K562 (cell line): Measurements from ENCODE around the gene UBR3. TPM values are rescaled to one million over a fixed set of nuclear protein-coding genes. Genes with fewer than 3 reads are reported as not detected.

Source experiments
- AFF1 ChIP-seq, 2 experiments: fragments of 450-650 bp; IDR thresholded peaks; 2 replicates each; pipeline ENCODE4 v1.6.1; 2018; ENCODE audit warnings: mild to moderate bottlenecking in 2 of 2, low read depth in 1 of 2; ENCODE audit not compliant: partially characterized antibody in 2 of 2
- ATF7 ChIP-seq: fragments of 450-650 bp; IDR thresholded peaks from 2 replicates; pipeline ENCODE4 v1.7.1; 2014; ENCODE audit warnings: mild to moderate bottlenecking, moderate library complexity
- BDP1 ChIP-seq: IDR thresholded peaks from 3 replicates; pipeline ENCODE4 v1.6.1; 2011; ENCODE audit not compliant: insufficient read length, insufficient read depth
- CBX3 ChIP-seq, 2 experiments: IDR thresholded peaks; 1 replicate in 1 of 2; 2 replicates in 1 of 2; pipeline ENCODE4 v1.6.1; 2012; ENCODE audit warnings: inconsistent platforms in 2 of 2, low read length in 2 of 2, borderline replicate concordance in 1 of 2, control low read depth in 1 of 2
- ELK1 ChIP-seq: sonication (generic); formaldehyde crosslinking; IDR thresholded peaks from 2 replicates; pipeline ENCODE4 v1.8.1; 2022; ENCODE audit warnings: missing genetic modification reagents
- EP300 ChIP-seq: IDR thresholded peaks from 2 replicates; pipeline ENCODE4 v1.6.1; 2012; ENCODE audit warnings: low read length, improper control_type of control experiment
- KDM5B ChIP-seq: fragments of 200-600 bp; sonication (generic); IDR thresholded peaks from 2 replicates; pipeline ENCODE4 v1.6.1; 2012; ENCODE audit warnings: low read depth, mild to moderate bottlenecking, moderate library complexity, low read length, control low read depth, inconsistent platforms; ENCODE audit not compliant: insufficient replicate concordance
- NFATC3 ChIP-seq: fragments of 450-650 bp; IDR thresholded peaks from 2 replicates; pipeline ENCODE4 v1.6.1; 2017; ENCODE audit warnings: mild to moderate bottlenecking
- NRF1 ChIP-seq, 2 experiments: fragments of 450-650 bp; IDR thresholded peaks in 1 of 2; conservative IDR thresholded peaks in 1 of 2; 2 replicates each; pipeline ENCODE4 v1.6.1; 2014; ENCODE audit warnings: mild to moderate bottlenecking in 2 of 2
- POLR3A ChIP-seq: IDR thresholded peaks from 2 replicates; pipeline ENCODE4 v1.6.1; 2011; ENCODE audit warnings: borderline replicate concordance, mild to moderate bottlenecking, moderate library complexity; ENCODE audit not compliant: insufficient read length, insufficient read depth; ENCODE audit errors: extremely low read depth
- RNF2 ChIP-seq: sonication (generic); IDR thresholded peaks from 2 replicates; pipeline ENCODE4 v1.6.1; 2016
- SIN3A ChIP-seq, 2 experiments: fragments of 150-350 bp in 1 of 2; IDR thresholded peaks; 2 replicates each; pipeline ENCODE4 v1.6.1; 2011 to 2016; ENCODE audit warnings: borderline replicate concordance in 2 of 2, low read depth in 2 of 2, low read length in 2 of 2, mild to moderate bottlenecking in 2 of 2, moderate library complexity in 2 of 2; ENCODE audit not compliant: control insufficient read depth in 1 of 2
- SMARCC2 ChIP-seq: fragments of 450-650 bp; IDR thresholded peaks from 2 replicates; pipeline ENCODE4 v1.6.1; 2017; ENCODE audit warnings: antibody characterized with exemption, moderate library complexity, mild to moderate bottlenecking, low read depth
- SP1 ChIP-seq: sonication (generic); formaldehyde crosslinking; IDR thresholded peaks from 2 replicates; pipeline ENCODE4 v1.8.1; 2022; ENCODE audit warnings: mild to moderate bottlenecking, missing genetic modification reagents
- STAT6 ChIP-seq: sonication (generic); formaldehyde crosslinking; IDR thresholded peaks from 2 replicates; pipeline ENCODE4 v1.8.1; 2023; ENCODE audit warnings: mild to moderate bottlenecking, missing genetic modification reagents
- TAF15 ChIP-seq: fragments of 200-400 bp; formaldehyde crosslinking; IDR thresholded peaks from 2 replicates; pipeline ENCODE4 v1.6.1; 2017; ENCODE audit warnings: mild to moderate bottlenecking, low read depth, low read length, moderate library complexity
- TEAD2 ChIP-seq: fragments of 450-650 bp; IDR thresholded peaks from 2 replicates; pipeline ENCODE4 v1.6.1; 2016; ENCODE audit warnings: missing genetic modification characterization, control low read depth, missing compliant biosample characterization
- ZNF121 ChIP-seq: sonication (generic); formaldehyde crosslinking; conservative IDR thresholded peaks from 2 replicates; pipeline ENCODE4 v1.8.0; 2022; ENCODE audit warnings: missing genetic modification reagents
- ZNF174 ChIP-seq: fragments of 250-450 bp; sonication (Bioruptor Pico); IDR thresholded peaks from 2 replicates; pipeline ENCODE4 v1.4.0; 2020; ENCODE audit warnings: mild to moderate bottlenecking
- ZNF184 ChIP-seq: sonication (generic); formaldehyde crosslinking; IDR thresholded peaks from 2 replicates; pipeline ENCODE4 v1.5.0; 2020; ENCODE audit warnings: missing genetic modification reagents
- ZNF766 ChIP-seq: fragments of 200-800 bp; sonication (Bioruptor generic); conservative IDR thresholded peaks from 2 replicates; pipeline ENCODE4 v1.6.1; 2016; ENCODE audit warnings: missing genetic modification characterization, missing compliant biosample characterization
- polyA plus RNA-seq, 8 experiments: library from polyadenylated mRNA; depleted of rRNA in 4 of 8; stranded (reverse) in 5 of 8; unstranded in 3 of 8; fragments of >200 nt; fragmentation: Nextera tagmentation in 2 of 8; fragmentation: Illumina TruSeq in 1 of 8; extraction: Ambion mirVana in 2 of 8; extraction: Trizol in 1 of 8; gene quantifications; 2 replicates each; pipeline versions ENCODE4 v1.2.1 to v1.2.3, GENCODE V29; 2011 to 2014; ENCODE audit warnings: inconsistent platforms in 1 of 8, missing spikeins in 1 of 8
- total RNA-seq, 7 experiments: library from RNA; depleted of rRNA in 6 of 7; stranded (reverse); fragments of >200 nt in 6 of 7; fragmentation: Illumina TruSeq in 2 of 7; extraction: Trizol in 2 of 7; gene quantifications; 2 replicates each; pipeline versions ENCODE4 v1.2.1 to v1.2.3, GENCODE V29; 2011 to 2021; ENCODE audit warnings: low replicate concordance in 1 of 7

The UBR3 gene
- total and polyA plus RNA-seq, 9 of the 15 experiments (the other 6 are each of a cell fraction or from before 2014, with no cell fraction given) = 14.4 to 63.5 (median 40.4) TPM

GRCh38 chr2:170084820-170085491, 257.7 kb downstream of the UBR3 start (continued):
- TF ChIP-seq STAT6 (CRISPR knock-in tag) (no peak), ATF7 (peak; percentile 82), ZNF766 (CRISPR knock-in tag) (peak; percentile 69; the same call in 1 of the 2 replicates), SMARCC2 (no peak; the same call in 1 of the 2 replicates), ELK1 (CRISPR knock-in tag) (no peak), ZNF174 (CRISPR knock-in tag) (no peak), POLR3A (no peak), RNF2 (no peak), NFATC3 (no peak), SIN3A (IDR thresholded peaks at IDR 0.05; ENCODE audit: borderline replicate concordance in 2 of 2, control insufficient read depth in 1 of 2, low read depth in 2 of 2, low read length in 2 of 2) (no peak), EP300 (peak; percentile 45; the same call in 1 of the 2 replicates), SP1 (no peak), CBX3 (IDR thresholded peaks at IDR 0.05; ENCODE audit: borderline replicate concordance in 1 of 2, low read length in 2 of 2) (no peak), AFF1 (IDR thresholded peaks at IDR 0.05; ENCODE audit: low read depth in 1 of 2, partially characterized antibody in 2 of 2) (peak in 1 of 2 experiments; percentile 21), TEAD2 (tag) (peak; percentile 70; the same call in 1 of the 2 replicates), NRF1 (conservative IDR thresholded peaks at IDR 0.05 in 1 of 2, IDR thresholded peaks at IDR 0.05 in 1 of 2) (0 out of 4 replicates have a peak, but pooled peaks of 1 of the 2 experiments have one; percentile 13), KDM5B (no peak), ZNF121 (CRISPR knock-in tag) (no peak), BDP1 (no peak), TAF15 (no peak), ZNF184 (CRISPR knock-in tag) (no peak)
